ENCODE results near the gene GALNS. TPM values are rescaled to one million over a fixed set of nuclear protein-coding genes. Genes with fewer than 3 reads are reported as not detected.

The GALNS gene
- total and polyA plus RNA-seq, 2 experiments from 2014 or later, result 19.6 to 53.5 TPM

GRCh38 chr16:88822281-88823040 lies 34.3 kb downstream of the GALNS start:
- H4K20me1 ChIP-seq (ENCODE audit: insufficient read depth, poor library complexity, severe bottlenecking), result no peaks in the 10 kb centered on the region
- H3K27me3 ChIP-seq, result no peaks in the 10 kb centered on the region
- H3K9me3 ChIP-seq (ENCODE audit: low read depth), result no peaks in the 10 kb centered on the region
- TF ChIP-seq CTCF (IDR thresholded peaks at IDR 0.05; ENCODE audit: poor library complexity) (no peak), EZH2phosphoT487 (IDR thresholded peaks at IDR 0.05; ENCODE audit: low read depth, severe bottlenecking, unreplicated experiment) (no peak), EZH2 (IDR thresholded peaks at IDR 0.05; ENCODE audit: borderline replicate concordance) (no peak)
- no peaks in the 10 kb centered on the region for H3K4me1 ChIP-seq (ENCODE audit: insufficient read depth)
- no peaks in the 10 kb centered on the region for H3K79me2 ChIP-seq
- no peak overlapping the region for H3K4me3 ChIP-seq
- no peak overlapping the region for H3K4me2 ChIP-seq
- 97% methylated on average over 23 of the region's 24 CpGs for WGBS (ENCODE audit: low lambda C conversion rate, missing lambda C conversion rate)
- no peaks in the 10 kb centered on the region for H3K36me3 ChIP-seq (replicated peaks; ENCODE audit: insufficient read depth, low read depth)
- no peaks in the 10 kb centered on the region for H3K9me2 ChIP-seq (replicated peaks; ENCODE audit: insufficient read depth)
- DNase-seq (ENCODE audit: low spot score), result no peak
- H3K27ac ChIP-seq, result no peak overlapping the region
- no peak overlapping the region for H2AFZ ChIP-seq

GRCh38 chr16:88821168-88821850 lies 35.4 kb downstream of the GALNS start:
- H3K36me3 ChIP-seq (replicated peaks; ENCODE audit: insufficient read depth, low read depth), result no peaks in the 10 kb centered on the region
- H4K20me1 ChIP-seq (ENCODE audit: insufficient read depth, poor library complexity, severe bottlenecking), result no peaks in the 10 kb centered on the region
- no peak overlapping the region for H3K27ac ChIP-seq
- H3K4me2 ChIP-seq, result no peak overlapping the region
- H3K27me3 ChIP-seq, result no peaks in the 10 kb centered on the region
- no peaks in the 10 kb centered on the region for H3K4me1 ChIP-seq (ENCODE audit: insufficient read depth)
- no peak for DNase-seq (ENCODE audit: low spot score)
- no peaks in the 10 kb centered on the region for H3K79me2 ChIP-seq
- no peaks in the 10 kb centered on the region for H3K9me3 ChIP-seq (ENCODE audit: low read depth)
- H2AFZ ChIP-seq, result no peak overlapping the region
- no peak for TF ChIP-seq EZH2 (IDR thresholded peaks at IDR 0.05; ENCODE audit: borderline replicate concordance)
- TF ChIP-seq EZH2phosphoT487 (IDR thresholded peaks at IDR 0.05; ENCODE audit: low read depth, severe bottlenecking, unreplicated experiment), result no peak
- TF ChIP-seq CTCF (IDR thresholded peaks at IDR 0.05; ENCODE audit: poor library complexity), result no peak
- no peaks in the 10 kb centered on the region for H3K9me2 ChIP-seq (replicated peaks; ENCODE audit: insufficient read depth)
- 94% methylated on average over 19 of the region's 22 CpGs for WGBS (ENCODE audit: low lambda C conversion rate, missing lambda C conversion rate)
- no peak overlapping the region for H3K4me3 ChIP-seq

GRCh38 chr16:88820385-88821025 lies 36.2 kb downstream of the GALNS start:
- no peak overlapping the region for H2AFZ ChIP-seq
- no peak overlapping the region for H3K27ac ChIP-seq
- no peaks in the 10 kb centered on the region for H3K9me3 ChIP-seq (ENCODE audit: low read depth)
- no peaks in the 10 kb centered on the region for H3K4me1 ChIP-seq (ENCODE audit: insufficient read depth)
- H3K4me3 ChIP-seq, result no peak overlapping the region
- H3K9me2 ChIP-seq (replicated peaks; ENCODE audit: insufficient read depth), result no peaks in the 10 kb centered on the region
- TF ChIP-seq EZH2phosphoT487 (IDR thresholded peaks at IDR 0.05; ENCODE audit: low read depth, severe bottlenecking, unreplicated experiment), result no peak
- TF ChIP-seq EZH2 (IDR thresholded peaks at IDR 0.05; ENCODE audit: borderline replicate concordance), result no peak
- TF ChIP-seq CTCF (IDR thresholded peaks at IDR 0.05; ENCODE audit: poor library complexity), result no peak
- H3K36me3 ChIP-seq (replicated peaks; ENCODE audit: insufficient read depth, low read depth), result no peaks in the 10 kb centered on the region
- H3K4me2 ChIP-seq, result no peak overlapping the region
- WGBS (ENCODE audit: low lambda C conversion rate, missing lambda C conversion rate), result 92% methylated on average over 9 of the region's 20 CpGs
- H3K27me3 ChIP-seq, result no peaks in the 10 kb centered on the region
- H4K20me1 ChIP-seq (ENCODE audit: insufficient read depth, poor library complexity, severe bottlenecking), result no peaks in the 10 kb centered on the region
- H3K79me2 ChIP-seq, result no peaks in the 10 kb centered on the region
- DNase-seq (ENCODE audit: low spot score), result no peak
